ENCODE data around the gene OSMR.

The OSMR gene

GRCh38 chr5:38814879-38815278, 30.9 kb upstream of the OSMR start:
- no peak overlapping the region for H3K4me3 ChIP-seq (ENCODE audit: low read length)
- H3K9ac ChIP-seq (ENCODE audit: low read length), result no peak overlapping the region
- H3K27ac ChIP-seq (ENCODE audit: low read depth, low read length), result no peak overlapping the region
- H3K4me1 ChIP-seq (ENCODE audit: control insufficient read depth, insufficient read depth, low read length), result no peaks in the 10 kb centered on the region
- H3K36me3 ChIP-seq (ENCODE audit: control insufficient read depth, insufficient read depth, low read length), result no peaks in the 10 kb centered on the region
- H3K27me3 ChIP-seq (ENCODE audit: control insufficient read depth, insufficient read depth, low read length), result no peaks in the 10 kb centered on the region

GRCh38 chr5:38816083-38817030, 29.5 kb upstream of the OSMR start:
- H3K4me3 ChIP-seq (ENCODE audit: low read length), result no peak overlapping the region
- H3K36me3 ChIP-seq (ENCODE audit: control insufficient read depth, insufficient read depth, low read length), result no peaks in the 10 kb centered on the region
- no peak overlapping the region for H3K9ac ChIP-seq (ENCODE audit: low read length)
- no peak overlapping the region for H3K27ac ChIP-seq (ENCODE audit: low read depth, low read length)
- H3K27me3 ChIP-seq (ENCODE audit: control insufficient read depth, insufficient read depth, low read length), result no peaks in the 10 kb centered on the region
- no peaks in the 10 kb centered on the region for H3K4me1 ChIP-seq (ENCODE audit: control insufficient read depth, insufficient read depth, low read length)

GRCh38 chr5:38821679-38822078, 24.1 kb upstream of the OSMR start:
- no peak overlapping the region for H3K27ac ChIP-seq (ENCODE audit: low read depth, low read length)
- no peaks in the 10 kb centered on the region for H3K27me3 ChIP-seq (ENCODE audit: control insufficient read depth, insufficient read depth, low read length)
- no peaks in the 10 kb centered on the region for H3K36me3 ChIP-seq (ENCODE audit: control insufficient read depth, insufficient read depth, low read length)

GRCh38 chr5:38823503-38823902, 22.3 kb upstream of the OSMR start:
- Histone ChIP-seq H3K4me1 (ENCODE audit: control insufficient read depth, insufficient read depth, low read length) (no peaks in the 10 kb centered on the region), H3K36me3 (ENCODE audit: control insufficient read depth, insufficient read depth, low read length) (peaks cover 3% of the 10 kb centered on the region), H3K27ac (ENCODE audit: low read depth, low read length) (no peak overlapping the region), H3K27me3 (ENCODE audit: control insufficient read depth, insufficient read depth, low read length) (no peaks in the 10 kb centered on the region), H3K4me3 (ENCODE audit: low read length) (no peak overlapping the region), H3K9ac (ENCODE audit: low read length) (no peak overlapping the region)

More at GRCh38 chr5:38821679-38822078, 24.1 kb upstream of the OSMR start:
- Histone ChIP-seq H3K9ac (ENCODE audit: low read length) (no peak overlapping the region), H3K4me1 (ENCODE audit: control insufficient read depth, insufficient read depth, low read length) (no peaks in the 10 kb centered on the region), H3K4me3 (ENCODE audit: low read length) (no peak overlapping the region)

GRCh38 chr5:38824821-38825220, 21.0 kb upstream of the OSMR start:
- Histone ChIP-seq H3K27ac (ENCODE audit: low read depth, low read length) (no peak overlapping the region), H3K9ac (ENCODE audit: low read length) (no peak overlapping the region), H3K4me3 (ENCODE audit: low read length) (no peak overlapping the region), H3K36me3 (ENCODE audit: control insufficient read depth, insufficient read depth, low read length) (peaks cover 3% of the 10 kb centered on the region), H3K27me3 (ENCODE audit: control insufficient read depth, insufficient read depth, low read length) (no peaks in the 10 kb centered on the region), H3K4me1 (ENCODE audit: control insufficient read depth, insufficient read depth, low read length) (no peaks in the 10 kb centered on the region)

- Histone ChIP-seq H3K27ac (ENCODE audit: low read depth, low read length) (no peak overlapping the region), H3K27me3 (ENCODE audit: control insufficient read depth, insufficient read depth, low read length) (no peaks in the 10 kb centered on the region), H3K4me1 (ENCODE audit: control insufficient read depth, insufficient read depth, low read length) (no peaks in the 10 kb centered on the region), H3K36me3 (ENCODE audit: control insufficient read depth, insufficient read depth, low read length) (peaks cover 3% of the 10 kb centered on the region), H3K4me3 (ENCODE audit: low read length) (no peak overlapping the region), H3K9ac (ENCODE audit: low read length) (no peak overlapping the region)
Observed at GRCh38 chr5:38825494-38825893, 20.3 kb upstream of the OSMR start.

GRCh38 chr5:38827525-38827924, 18.3 kb upstream of the OSMR start:
- H3K27ac ChIP-seq (ENCODE audit: low read depth, low read length), result no peak overlapping the region
- H3K4me3 ChIP-seq (ENCODE audit: low read length), result no peak overlapping the region
- peaks cover 3% of the 10 kb centered on the region for H3K36me3 ChIP-seq (ENCODE audit: control insufficient read depth, insufficient read depth, low read length)
- no peaks in the 10 kb centered on the region for H3K27me3 ChIP-seq (ENCODE audit: control insufficient read depth, insufficient read depth, low read length)
- no peaks in the 10 kb centered on the region for H3K4me1 ChIP-seq (ENCODE audit: control insufficient read depth, insufficient read depth, low read length)
- no peak overlapping the region for H3K9ac ChIP-seq (ENCODE audit: low read length)

GRCh38 chr5:38830521-38831051, 15.2 kb upstream of the OSMR start:
- H3K4me1 ChIP-seq (ENCODE audit: control insufficient read depth, insufficient read depth, low read length), result no peaks in the 10 kb centered on the region
- peaks cover 3% of the 10 kb centered on the region for H3K36me3 ChIP-seq (ENCODE audit: control insufficient read depth, insufficient read depth, low read length)
- no peak overlapping the region for H3K4me3 ChIP-seq (ENCODE audit: low read length)
- no peaks in the 10 kb centered on the region for H3K27me3 ChIP-seq (ENCODE audit: control insufficient read depth, insufficient read depth, low read length)
- no peak overlapping the region for H3K27ac ChIP-seq (ENCODE audit: low read depth, low read length)
- no peak overlapping the region for H3K9ac ChIP-seq (ENCODE audit: low read length)

- no peak overlapping the region for H3K4me3 ChIP-seq (ENCODE audit: low read length)
- no peak overlapping the region for H3K9ac ChIP-seq (ENCODE audit: low read length)
- H3K27ac ChIP-seq (ENCODE audit: low read depth, low read length), result no peak overlapping the region
- H3K36me3 ChIP-seq (ENCODE audit: control insufficient read depth, insufficient read depth, low read length), result peaks cover 3% of the 10 kb centered on the region
- no peaks in the 10 kb centered on the region for H3K4me1 ChIP-seq (ENCODE audit: control insufficient read depth, insufficient read depth, low read length)
- H3K27me3 ChIP-seq (ENCODE audit: control insufficient read depth, insufficient read depth, low read length), result no peaks in the 10 kb centered on the region
Observed at GRCh38 chr5:38831117-38831516, 14.7 kb upstream of the OSMR start.

GRCh38 chr5:38831909-38832308, 13.9 kb upstream of the OSMR start:
- H3K27ac ChIP-seq (ENCODE audit: low read depth, low read length), result no peak overlapping the region

GRCh38 chr5:38832810-38833209, 13.0 kb upstream of the OSMR start:
- Histone ChIP-seq H3K9ac (ENCODE audit: low read length) (no peak overlapping the region), H3K27ac (ENCODE audit: low read depth, low read length) (no peak overlapping the region), H3K4me1 (ENCODE audit: control insufficient read depth, insufficient read depth, low read length) (no peaks in the 10 kb centered on the region), H3K27me3 (ENCODE audit: control insufficient read depth, insufficient read depth, low read length) (no peaks in the 10 kb centered on the region), H3K36me3 (ENCODE audit: control insufficient read depth, insufficient read depth, low read length) (no peaks in the 10 kb centered on the region), H3K4me3 (ENCODE audit: low read length) (no peak overlapping the region)

More at GRCh38 chr5:38831909-38832308, 13.9 kb upstream of the OSMR start:
- H3K9ac ChIP-seq (ENCODE audit: low read length), result no peak overlapping the region
- H3K36me3 ChIP-seq (ENCODE audit: control insufficient read depth, insufficient read depth, low read length), result peaks cover 3% of the 10 kb centered on the region
- H3K27me3 ChIP-seq (ENCODE audit: control insufficient read depth, insufficient read depth, low read length), result no peaks in the 10 kb centered on the region
- H3K4me3 ChIP-seq (ENCODE audit: low read length), result no peak overlapping the region
- H3K4me1 ChIP-seq (ENCODE audit: control insufficient read depth, insufficient read depth, low read length), result no peaks in the 10 kb centered on the region

GRCh38 chr5:38835887-38836286, 9.9 kb upstream of the OSMR start:
- H3K27ac ChIP-seq (ENCODE audit: low read depth, low read length), result no peak overlapping the region
- H3K36me3 ChIP-seq (ENCODE audit: control insufficient read depth, insufficient read depth, low read length), result no peaks in the 10 kb centered on the region
- no peak overlapping the region for H3K4me3 ChIP-seq (ENCODE audit: low read length)
- H3K9ac ChIP-seq (ENCODE audit: low read length), result no peak overlapping the region
- H3K4me1 ChIP-seq (ENCODE audit: control insufficient read depth, insufficient read depth, low read length), result no peaks in the 10 kb centered on the region
- no peaks in the 10 kb centered on the region for H3K27me3 ChIP-seq (ENCODE audit: control insufficient read depth, insufficient read depth, low read length)

- no peak overlapping the region for H3K27ac ChIP-seq (ENCODE audit: low read depth, low read length)
- no peak overlapping the region for H3K4me3 ChIP-seq (ENCODE audit: low read length)
- no peaks in the 10 kb centered on the region for H3K4me1 ChIP-seq (ENCODE audit: control insufficient read depth, insufficient read depth, low read length)
- no peaks in the 10 kb centered on the region for H3K36me3 ChIP-seq (ENCODE audit: control insufficient read depth, insufficient read depth, low read length)
- no peak overlapping the region for H3K9ac ChIP-seq (ENCODE audit: low read length)
- no peaks in the 10 kb centered on the region for H3K27me3 ChIP-seq (ENCODE audit: control insufficient read depth, insufficient read depth, low read length)
Observed at GRCh38 chr5:38837416-38837815, 8.4 kb upstream of the OSMR start.
